Memory B cell (primary cell): ENCODE data around the gene G0S2.

Source experiments
- ATAC-seq: fragments of 150-1000 bp; cut with Tn5 transposase; 2 replicates; pipeline ENCODE4 v1.10.0; 2021; ENCODE audit warnings: low read depth, mild to moderate bottlenecking, moderate library complexity
- DNase-seq, 2 donors: peaks; one replicate each; pipeline ENCODE4 v3.0.0; 2022; ENCODE audit warnings: low spot score in 2 of 2
- H3K27ac Mint-ChIP-seq: one replicate; pipeline ENCODE4 v1.8.0; 2022; ENCODE audit warnings: mild to moderate bottlenecking, moderate library complexity, mixed read lengths
- H3K27me3 Mint-ChIP-seq: one replicate; pipeline ENCODE4 v1.8.0; 2022; ENCODE audit warnings: mixed read lengths
- H3K36me3 Mint-ChIP-seq: one replicate; pipeline ENCODE4 v1.8.0; 2022; ENCODE audit warnings: mild to moderate bottlenecking, mixed read lengths
- H3K4me1 Mint-ChIP-seq: one replicate; pipeline ENCODE4 v1.8.0; 2022; ENCODE audit warnings: mixed read lengths
- H3K4me3 Mint-ChIP-seq: one replicate; pipeline ENCODE4 v1.8.0; 2022; ENCODE audit warnings: mild to moderate bottlenecking, moderate library complexity, mixed read lengths
- H3K9me3 Mint-ChIP-seq: one replicate; pipeline ENCODE4 v1.8.0; 2022; ENCODE audit warnings: mixed read lengths

The G0S2 gene

GRCh38 chr1:209674957-209675564 lies at the start of gene G0S2:
G0S2 (plus strand) TSS chr1:209675412; CDS start chr1:209675685, 273 bp downstream.
- Mint-ChIP-seq H3K9me3 (no peaks in the 10 kb centered on the region), H3K36me3 (no peaks in the 10 kb centered on the region), H3K27me3 (peaks cover 27% of the 10 kb centered on the region), H3K4me1 (peaks cover 23% of the 10 kb centered on the region), H3K27ac (peak within 1 kb of the TSS; percentile 93), H3K4me3 (peak within 1 kb of the TSS; percentile 70)
- DNase-seq, result no peak
- no peak for ATAC-seq

GRCh38 chr1:209625791-209626285 lies 49.4 kb upstream of the G0S2 start:
- H3K9me3 Mint-ChIP-seq, result no peaks in the 10 kb centered on the region
- peaks cover 12% of the 10 kb centered on the region for H3K27me3 Mint-ChIP-seq
- peaks cover 5% of the 10 kb centered on the region for H3K4me1 Mint-ChIP-seq
- no peak overlapping the region for H3K27ac Mint-ChIP-seq
- no peaks in the 10 kb centered on the region for H3K36me3 Mint-ChIP-seq
- no peak for ATAC-seq
- DNase-seq, result no peak
- no peak overlapping the region for H3K4me3 Mint-ChIP-seq

GRCh38 chr1:209626346-209627026 lies 48.7 kb upstream of the G0S2 start:
- Mint-ChIP-seq H3K36me3 (no peaks in the 10 kb centered on the region), H3K4me3 (no peak overlapping the region), H3K27me3 (peaks cover 12% of the 10 kb centered on the region), H3K27ac (no peak overlapping the region), H3K9me3 (no peaks in the 10 kb centered on the region), H3K4me1 (peaks cover 5% of the 10 kb centered on the region)
- no peak for DNase-seq
- ATAC-seq, result no peak

GRCh38 chr1:209627027-209627731 lies 48.0 kb upstream of the G0S2 start:
- Mint-ChIP-seq H3K9me3 (no peaks in the 10 kb centered on the region), H3K4me1 (peaks cover 9% of the 10 kb centered on the region), H3K36me3 (no peaks in the 10 kb centered on the region), H3K4me3 (no peak overlapping the region), H3K27me3 (peaks cover 5% of the 10 kb centered on the region), H3K27ac (no peak overlapping the region)
- ATAC-seq (no peak), DNase-seq (no peak)

GRCh38 chr1:209627732-209628196 lies 47.4 kb upstream of the G0S2 start:
- no peak overlapping the region for H3K27ac Mint-ChIP-seq
- peak; percentile 65 to 77 for DNase-seq
- peak; percentile 69 for ATAC-seq
- no peaks in the 10 kb centered on the region for H3K36me3 Mint-ChIP-seq
- H3K4me3 Mint-ChIP-seq, result no peak overlapping the region
- H3K9me3 Mint-ChIP-seq, result no peaks in the 10 kb centered on the region
- peaks cover 5% of the 10 kb centered on the region for H3K27me3 Mint-ChIP-seq
- H3K4me1 Mint-ChIP-seq, result peaks cover 9% of the 10 kb centered on the region

GRCh38 chr1:209628618-209629299 lies 46.5 kb upstream of the G0S2 start:
- no peaks in the 10 kb centered on the region for H3K9me3 Mint-ChIP-seq
- H3K27me3 Mint-ChIP-seq, result peaks cover 5% of the 10 kb centered on the region
- DNase-seq (no peak), ATAC-seq (no peak)
- no peak overlapping the region for H3K4me3 Mint-ChIP-seq
- H3K27ac Mint-ChIP-seq, result no peak overlapping the region
- peaks cover 12% of the 10 kb centered on the region for H3K4me1 Mint-ChIP-seq
- H3K36me3 Mint-ChIP-seq, result no peaks in the 10 kb centered on the region

GRCh38 chr1:209629621-209630382 lies 45.4 kb upstream of the G0S2 start:
- DNase-seq, result no peak
- Mint-ChIP-seq H3K9me3 (no peaks in the 10 kb centered on the region), H3K4me3 (no peak overlapping the region), H3K27ac (no peak overlapping the region), H3K36me3 (no peaks in the 10 kb centered on the region), H3K27me3 (peaks cover 5% of the 10 kb centered on the region), H3K4me1 (peaks cover 9% of the 10 kb centered on the region)
- ATAC-seq, result no peak

GRCh38 chr1:209630383-209631225 lies 44.6 kb upstream of the G0S2 start:
- H3K9me3 Mint-ChIP-seq, result no peaks in the 10 kb centered on the region
- H3K4me3 Mint-ChIP-seq, result no peak overlapping the region
- H3K27me3 Mint-ChIP-seq, result peaks cover 5% of the 10 kb centered on the region
- H3K4me1 Mint-ChIP-seq, result peaks cover 9% of the 10 kb centered on the region
- no peak overlapping the region for H3K27ac Mint-ChIP-seq
- no peaks in the 10 kb centered on the region for H3K36me3 Mint-ChIP-seq
- no peak for ATAC-seq
- DNase-seq, result no peak

- no peak overlapping the region for H3K4me3 Mint-ChIP-seq
- H3K4me1 Mint-ChIP-seq, result peaks cover 6% of the 10 kb centered on the region
- peaks cover 4% of the 10 kb centered on the region for H3K27me3 Mint-ChIP-seq
- ATAC-seq (peak; percentile 95), DNase-seq (no peak)
- H3K36me3 Mint-ChIP-seq, result no peaks in the 10 kb centered on the region
- no peak overlapping the region for H3K27ac Mint-ChIP-seq
- no peaks in the 10 kb centered on the region for H3K9me3 Mint-ChIP-seq
Observed at GRCh38 chr1:209633335-209633997, 41.7 kb upstream of the G0S2 start.

GRCh38 chr1:209634005-209634737 lies 41.0 kb upstream of the G0S2 start:
- ATAC-seq, result no peak
- Mint-ChIP-seq H3K27me3 (peaks cover 2% of the 10 kb centered on the region), H3K9me3 (no peaks in the 10 kb centered on the region), H3K4me3 (no peak overlapping the region), H3K36me3 (no peaks in the 10 kb centered on the region), H3K27ac (no peak overlapping the region), H3K4me1 (peaks cover 6% of the 10 kb centered on the region)
- DNase-seq, result no peak

GRCh38 chr1:209635850-209636249 lies 39.4 kb upstream of the G0S2 start:
- no peaks in the 10 kb centered on the region for H3K9me3 Mint-ChIP-seq

GRCh38 chr1:209641832-209642172 lies 33.4 kb upstream of the G0S2 start:
- H3K36me3 Mint-ChIP-seq, result no peaks in the 10 kb centered on the region
- no peak for DNase-seq
- H3K27me3 Mint-ChIP-seq, result peaks cover 4% of the 10 kb centered on the region
- no peak for ATAC-seq
- H3K27ac Mint-ChIP-seq, result no peak overlapping the region
- H3K9me3 Mint-ChIP-seq, result no peaks in the 10 kb centered on the region
- no peaks in the 10 kb centered on the region for H3K4me1 Mint-ChIP-seq
- no peak overlapping the region for H3K4me3 Mint-ChIP-seq

More at GRCh38 chr1:209635850-209636249, 39.4 kb upstream of the G0S2 start:
- no peak overlapping the region for H3K27ac Mint-ChIP-seq
- peaks cover 2% of the 10 kb centered on the region for H3K27me3 Mint-ChIP-seq
- no peak for ATAC-seq
- DNase-seq, result no peak
- H3K36me3 Mint-ChIP-seq, result no peaks in the 10 kb centered on the region
- H3K4me1 Mint-ChIP-seq, result peaks cover 6% of the 10 kb centered on the region
- no peak overlapping the region for H3K4me3 Mint-ChIP-seq
